Central memory CD8-positive, alpha-beta T cell (primary cell): ENCODE data around the gene CDC42SE2.
A peak's percentile ranks its signal among the peaks of the same experiment; 100 is the strongest.
"Not testable (repeated sequence)": the region's sequence is repeated elsewhere in the genome, so short reads cannot be mapped to it uniquely, and the experiment has no call there.

Experiments used
- ATAC-seq: fragments of 150-1000 bp; cut with Tn5 transposase; replicated peaks from 2 replicates; pipeline ENCODE4 v1.10.0; 2022; ENCODE audit warnings: mild to moderate bottlenecking, moderate FRiP score, moderate number of reproducible peaks; ENCODE audit not compliant: poor library complexity, severe bottlenecking; ENCODE audit errors: extremely low read depth
- DNase-seq, 2 donors: peaks; one replicate each; pipeline ENCODE4 v3.0.0; 2021; ENCODE audit warnings: low spot score in 2 of 2
- H3K27ac Mint-ChIP-seq: one replicate; pipeline ENCODE4 v1.8.0; 2022; ENCODE audit warnings: low read depth, mild to moderate bottlenecking, moderate library complexity, mixed read lengths
- H3K27me3 Mint-ChIP-seq: one replicate; pipeline ENCODE4 v1.8.0; 2022; ENCODE audit warnings: mixed read lengths
- H3K36me3 Mint-ChIP-seq: one replicate; pipeline ENCODE4 v1.8.0; 2022; ENCODE audit warnings: mild to moderate bottlenecking, moderate library complexity, mixed read lengths; ENCODE audit not compliant: insufficient read depth
- H3K4me1 Mint-ChIP-seq: one replicate; pipeline ENCODE4 v1.8.0; 2022; ENCODE audit warnings: mixed read lengths
- H3K4me3 Mint-ChIP-seq: one replicate; pipeline ENCODE4 v1.8.0; 2022; ENCODE audit warnings: mild to moderate bottlenecking, moderate library complexity, mixed read lengths
- H3K9me3 Mint-ChIP-seq: one replicate; pipeline ENCODE4 v1.8.0; 2022; ENCODE audit warnings: mixed read lengths

The CDC42SE2 gene

DNA sequence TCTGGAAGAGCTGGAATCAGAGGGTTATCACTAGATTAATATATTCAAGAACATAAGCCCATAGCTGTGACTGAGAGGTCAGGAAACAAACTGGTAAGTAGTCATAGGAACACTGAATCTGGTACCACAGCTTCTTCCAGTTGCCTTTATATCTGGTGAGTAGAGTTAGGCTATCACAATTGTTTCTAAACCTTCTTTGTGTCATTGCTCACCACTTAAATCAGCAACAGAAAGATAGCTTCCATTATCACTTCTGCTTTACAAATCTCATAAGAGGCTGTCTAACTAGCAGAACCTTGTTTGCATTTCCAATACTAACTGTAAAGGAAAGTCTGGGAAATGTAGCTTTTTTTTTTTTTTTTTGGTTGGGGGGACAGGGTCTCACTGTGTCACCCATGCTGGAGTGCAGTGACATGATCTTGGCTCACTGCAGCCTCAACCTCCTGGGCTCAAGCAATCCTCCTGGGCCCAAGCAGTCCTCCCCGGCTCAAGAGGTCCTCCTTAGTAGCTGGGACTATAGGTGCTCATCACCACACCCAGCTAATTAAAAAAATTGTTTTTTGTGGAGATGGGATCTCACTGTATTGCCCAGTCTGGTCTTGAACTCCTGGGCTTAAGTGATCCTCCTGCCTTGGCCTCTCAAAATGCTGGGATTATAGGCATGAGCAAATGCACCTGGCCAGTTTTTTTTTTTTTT lies 22.0 kb downstream of the CDC42SE2 start:
- H3K36me3 Mint-ChIP-seq = peaks cover 51% of the 10 kb centered on the region
- no peak for DNase-seq
- ATAC-seq = no peak
- H3K4me3 Mint-ChIP-seq = peak overlapping the region; percentile 12
- H3K27ac Mint-ChIP-seq = peak overlapping the region; percentile 80
- H3K4me1 Mint-ChIP-seq = peaks cover 60% of the 10 kb centered on the region
- no peaks in the 10 kb centered on the region for H3K27me3 Mint-ChIP-seq
- H3K9me3 Mint-ChIP-seq = no peaks in the 10 kb centered on the region

DNA sequence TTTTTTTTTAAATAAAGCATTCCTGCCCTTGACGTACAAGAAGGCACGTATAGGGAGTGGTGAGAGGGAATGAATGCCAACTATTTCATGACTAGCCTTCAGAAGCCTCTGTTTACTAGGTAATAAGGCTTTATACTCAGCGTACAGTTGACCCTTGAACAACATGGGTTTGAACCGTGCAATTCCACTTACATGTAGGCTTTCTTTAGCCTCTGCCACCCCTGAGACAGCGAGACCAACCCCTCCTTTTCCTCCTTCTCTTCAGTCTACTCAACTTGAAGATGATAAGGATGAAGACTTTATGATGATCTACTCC lies 22.5 kb downstream of the CDC42SE2 start:
- peaks cover 56% of the 10 kb centered on the region for H3K4me1 Mint-ChIP-seq

DNA sequence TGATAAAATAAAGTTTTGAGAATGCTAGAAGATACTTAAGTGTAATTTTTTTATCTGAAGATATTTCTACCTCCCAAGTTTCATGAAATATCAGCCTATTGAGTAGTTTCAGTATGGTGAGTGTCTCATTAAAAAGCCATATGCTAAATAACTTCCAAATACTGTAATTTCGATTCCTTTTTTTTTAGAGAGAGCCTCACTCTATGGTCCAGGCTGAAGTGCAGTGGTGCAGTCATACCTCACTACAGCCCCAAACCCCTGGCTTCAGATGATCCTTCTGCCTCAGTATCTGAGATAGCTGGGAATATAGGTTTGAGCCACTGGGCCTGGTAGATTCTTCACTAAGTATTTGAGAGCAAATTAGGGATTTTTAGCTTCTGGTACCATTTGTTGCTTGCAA lies 24.5 kb downstream of the CDC42SE2 start:
- H3K27me3 Mint-ChIP-seq = no peaks in the 10 kb centered on the region
- H3K9me3 Mint-ChIP-seq = no peaks in the 10 kb centered on the region
- DNase-seq (no peak), ATAC-seq (no peak)
- H3K4me3 Mint-ChIP-seq = peak overlapping the region; percentile 31
- peak overlapping the region; percentile 97 for H3K27ac Mint-ChIP-seq
- peaks cover 46% of the 10 kb centered on the region for H3K4me1 Mint-ChIP-seq
- peaks cover 38% of the 10 kb centered on the region for H3K36me3 Mint-ChIP-seq

More for the DNA sequence above, 22.5 kb downstream of the CDC42SE2 start:
- peaks cover 47% of the 10 kb centered on the region for H3K36me3 Mint-ChIP-seq
- no peak for DNase-seq
- no peak overlapping the region for H3K4me3 Mint-ChIP-seq
- no peak for ATAC-seq
- H3K27me3 Mint-ChIP-seq = no peaks in the 10 kb centered on the region
- H3K27ac Mint-ChIP-seq = peak overlapping the region; percentile 44
- no peaks in the 10 kb centered on the region for H3K9me3 Mint-ChIP-seq

DNA sequence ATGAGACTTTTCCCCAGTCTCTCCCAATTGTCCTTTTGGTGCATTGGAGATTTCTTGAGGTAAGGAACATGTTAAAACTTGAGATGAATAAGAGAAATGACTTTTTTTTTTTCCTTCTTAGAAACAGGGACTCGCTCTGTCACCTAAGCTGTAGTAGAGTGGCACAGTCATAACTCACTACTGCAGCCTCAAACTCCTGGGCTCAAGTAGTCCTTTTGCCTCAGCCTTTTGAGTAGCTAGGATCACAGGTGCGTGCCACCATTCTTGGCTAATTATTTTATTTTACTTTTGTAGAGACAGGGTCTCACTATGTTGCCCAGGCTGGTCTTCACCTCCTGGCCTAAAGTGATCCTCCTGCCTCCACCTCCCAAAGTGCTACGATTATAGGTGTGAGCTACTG lies 25.9 kb downstream of the CDC42SE2 start:
- Mint-ChIP-seq H3K27ac (peak overlapping the region; percentile 97), H3K9me3 (no peaks in the 10 kb centered on the region), H3K4me1 (peaks cover 52% of the 10 kb centered on the region), H3K27me3 (no peaks in the 10 kb centered on the region), H3K36me3 (peaks cover 39% of the 10 kb centered on the region), H3K4me3 (peak overlapping the region; percentile 78)
- DNase-seq = no peak
- ATAC-seq = peak; percentile 55

DNA sequence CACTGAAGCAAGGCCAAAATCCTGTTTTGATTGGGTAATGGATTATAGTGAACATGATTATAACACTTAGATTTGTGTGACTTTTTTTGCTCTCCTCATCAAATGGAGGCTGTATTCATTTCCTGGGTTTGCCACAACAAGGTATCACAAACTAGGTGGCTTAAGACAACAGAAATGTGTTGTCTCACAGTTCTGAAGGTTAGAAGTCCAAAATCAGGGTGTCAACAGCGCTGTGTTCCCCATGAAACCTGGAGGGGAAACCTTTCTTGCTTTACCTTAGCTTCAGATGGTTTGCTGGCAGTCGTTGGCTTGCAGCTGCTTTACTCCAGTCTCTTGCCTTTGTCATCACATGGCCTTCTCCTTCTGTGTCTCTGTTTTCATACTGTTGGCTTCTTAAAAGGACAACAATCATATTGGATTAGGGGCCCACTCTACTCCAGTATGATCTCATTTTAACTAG lies 32.4 kb downstream of the CDC42SE2 start:
- peaks cover 60% of the 10 kb centered on the region for H3K4me1 Mint-ChIP-seq

DNA sequence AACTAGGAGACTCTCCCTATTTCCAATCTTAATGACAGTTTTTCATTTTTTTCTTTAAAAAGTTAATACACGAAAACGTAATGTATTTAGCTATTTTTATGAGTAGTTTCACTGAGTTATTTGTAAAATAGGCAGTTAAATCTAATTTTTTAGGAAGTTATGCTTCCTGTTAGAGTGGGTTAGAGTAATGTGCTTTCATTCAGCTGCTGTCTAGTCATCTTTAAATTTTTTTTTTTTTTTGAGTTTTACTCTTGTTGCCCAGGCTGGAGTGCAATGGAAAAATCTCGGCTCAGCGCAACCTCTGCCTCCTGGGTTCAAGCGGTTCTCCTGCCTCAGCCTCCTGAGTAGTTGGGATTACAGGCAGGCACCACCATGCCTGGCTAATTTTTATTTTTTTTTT lies 34.0 kb downstream of the CDC42SE2 start:
- H3K4me3 Mint-ChIP-seq = no peak overlapping the region
- no peaks in the 10 kb centered on the region for H3K27me3 Mint-ChIP-seq
- no peak overlapping the region for H3K27ac Mint-ChIP-seq
- ATAC-seq = no peak
- DNase-seq = no peak
- peaks cover 41% of the 10 kb centered on the region for H3K36me3 Mint-ChIP-seq
- peaks cover 61% of the 10 kb centered on the region for H3K4me1 Mint-ChIP-seq
- H3K9me3 Mint-ChIP-seq = no peaks in the 10 kb centered on the region

More for the DNA sequence above, 32.4 kb downstream of the CDC42SE2 start:
- Mint-ChIP-seq H3K27ac (peak overlapping the region; percentile 89), H3K4me3 (peak overlapping the region; percentile 65), H3K9me3 (no peaks in the 10 kb centered on the region), H3K27me3 (no peaks in the 10 kb centered on the region), H3K36me3 (peaks cover 39% of the 10 kb centered on the region)
- DNase-seq = no peak
- ATAC-seq = peak; percentile 79

DNA sequence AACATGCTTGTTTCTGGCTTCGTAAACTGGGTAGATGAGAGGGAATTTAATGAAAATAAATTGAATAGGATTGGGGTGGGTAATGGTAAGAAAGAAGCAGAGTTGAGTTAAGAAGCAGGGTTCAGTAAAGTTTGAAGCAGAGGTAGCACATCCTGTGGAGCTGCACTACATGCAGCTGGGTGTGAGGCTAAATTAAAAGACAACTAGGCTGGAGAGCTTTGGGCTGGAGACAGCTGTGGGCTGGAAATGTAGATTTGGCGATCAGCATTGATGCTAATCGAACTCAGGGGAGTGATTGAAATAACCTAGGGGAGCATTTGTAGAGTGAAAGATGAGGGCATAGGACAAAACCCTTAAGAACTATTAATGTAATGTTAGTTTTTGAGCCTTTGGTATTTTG lies 35.6 kb downstream of the CDC42SE2 start:
- Mint-ChIP-seq H3K9me3 (no peaks in the 10 kb centered on the region), H3K27ac (peak overlapping the region; percentile 24), H3K4me3 (peak overlapping the region; percentile 34), H3K27me3 (no peaks in the 10 kb centered on the region), H3K4me1 (peaks cover 62% of the 10 kb centered on the region), H3K36me3 (peaks cover 41% of the 10 kb centered on the region)
- ATAC-seq = no peak
- DNase-seq = no peak

DNA sequence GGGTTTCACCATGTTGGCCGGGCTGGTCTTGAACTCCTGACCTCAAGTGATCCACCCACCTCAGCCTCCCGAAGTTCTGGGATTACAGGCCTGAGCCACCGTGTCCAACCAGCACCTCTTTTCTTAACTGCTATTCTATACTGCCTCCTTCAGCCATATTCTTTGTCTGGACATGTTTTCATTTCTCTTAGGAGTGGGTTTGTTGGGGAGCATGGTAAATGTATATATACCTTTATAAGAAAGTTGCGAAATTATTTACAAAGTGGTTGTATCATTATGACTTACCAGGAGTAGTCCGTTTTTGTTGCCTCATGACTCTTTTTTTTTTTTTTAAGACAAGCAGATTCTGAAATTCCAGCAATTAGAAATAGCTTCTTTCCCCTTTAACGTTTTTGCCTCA lies 38.7 kb downstream of the CDC42SE2 start:
- no peaks in the 10 kb centered on the region for H3K9me3 Mint-ChIP-seq
- peak overlapping the region; percentile 20 for H3K27ac Mint-ChIP-seq
- ATAC-seq (no peak), DNase-seq (no peak)
- peak overlapping the region; percentile 14 for H3K4me3 Mint-ChIP-seq
- H3K4me1 Mint-ChIP-seq = peaks cover 62% of the 10 kb centered on the region
- peaks cover 36% of the 10 kb centered on the region for H3K36me3 Mint-ChIP-seq
- H3K27me3 Mint-ChIP-seq = no peaks in the 10 kb centered on the region

DNA sequence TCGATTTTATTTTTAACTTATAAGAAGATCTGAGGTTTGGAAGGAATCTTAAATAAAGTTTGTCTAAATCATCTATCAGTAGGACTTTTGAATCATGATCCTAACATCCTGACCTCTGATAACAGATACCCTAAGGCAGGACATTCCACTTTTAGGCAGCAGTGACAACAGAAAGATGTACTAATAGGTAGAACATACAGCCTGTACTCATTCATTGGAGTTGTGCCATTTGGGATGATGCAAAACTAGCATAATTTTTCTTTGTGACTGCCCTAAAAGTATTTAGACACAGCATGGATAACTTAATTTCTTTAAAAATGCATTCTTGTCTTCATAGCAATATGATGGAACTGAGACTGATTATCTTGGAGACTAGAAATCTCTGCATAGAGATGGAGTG lies 39.7 kb downstream of the CDC42SE2 start:
- Mint-ChIP-seq H3K36me3 (peaks cover 36% of the 10 kb centered on the region), H3K4me1 (peaks cover 67% of the 10 kb centered on the region), H3K27ac (peak overlapping the region; percentile 20)

DNA sequence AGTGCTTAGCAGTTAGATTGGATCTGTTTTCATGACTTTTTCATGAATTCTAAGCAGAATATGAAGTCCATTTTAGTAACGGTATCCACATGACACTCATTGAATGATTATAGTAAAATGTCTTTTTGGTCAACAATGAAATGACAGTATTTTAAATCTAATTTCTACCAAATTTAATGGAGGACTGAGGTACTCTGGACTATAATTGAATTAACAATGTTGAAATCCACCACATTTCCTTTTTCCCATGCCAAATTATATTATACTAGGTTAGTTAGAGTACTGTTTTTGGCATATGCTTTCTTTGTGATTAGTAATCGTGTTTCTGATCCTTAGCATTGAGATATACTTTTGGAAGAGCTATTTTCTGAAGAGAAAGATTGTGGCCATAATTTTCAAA lies 40.6 kb downstream of the CDC42SE2 start:
- peaks cover 31% of the 10 kb centered on the region for H3K36me3 Mint-ChIP-seq
- H3K27me3 Mint-ChIP-seq = no peaks in the 10 kb centered on the region
- ATAC-seq = no peak
- peak overlapping the region; percentile 50 for H3K27ac Mint-ChIP-seq
- DNase-seq = no peak
- peaks cover 59% of the 10 kb centered on the region for H3K4me1 Mint-ChIP-seq
- peak overlapping the region; percentile 9 for H3K4me3 Mint-ChIP-seq
- no peaks in the 10 kb centered on the region for H3K9me3 Mint-ChIP-seq

More for the DNA sequence above, 39.7 kb downstream of the CDC42SE2 start:
- DNase-seq (no peak), ATAC-seq (no peak)
- H3K4me3 Mint-ChIP-seq = no peak overlapping the region
- H3K9me3 Mint-ChIP-seq = no peaks in the 10 kb centered on the region
- no peaks in the 10 kb centered on the region for H3K27me3 Mint-ChIP-seq

DNA sequence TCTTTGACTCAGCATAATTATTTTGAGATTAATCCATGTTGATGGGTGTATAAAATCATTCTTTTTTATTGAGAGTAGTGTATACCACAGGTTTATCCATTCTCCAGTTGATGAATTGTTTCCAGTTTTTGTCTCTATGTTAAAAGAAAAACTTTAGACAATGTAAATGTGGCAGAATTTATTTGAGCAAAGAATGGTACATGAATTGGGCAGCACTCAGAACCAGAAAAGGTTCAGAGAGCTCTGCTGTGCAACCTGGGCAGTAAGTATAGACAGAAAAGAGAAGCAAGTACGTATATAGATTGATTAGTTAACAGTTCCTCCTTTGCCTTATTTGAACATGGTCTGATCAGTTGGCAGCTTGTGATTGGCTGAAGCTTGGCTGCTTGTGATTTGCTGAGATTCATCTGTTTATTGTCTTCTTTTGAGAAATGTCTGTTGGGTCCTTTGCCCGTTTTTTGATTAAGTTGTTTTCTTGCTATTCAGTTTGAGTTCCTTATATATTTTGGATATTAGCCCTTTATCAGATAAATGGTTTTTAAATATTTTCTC lies 41.4 kb downstream of the CDC42SE2 start:
- ATAC-seq = no peak
- no peak for DNase-seq
- Mint-ChIP-seq H3K4me3 (peak overlapping the region; percentile 19), H3K36me3 (peaks cover 26% of the 10 kb centered on the region), H3K27ac (peak overlapping the region; percentile 50), H3K27me3 (no peaks in the 10 kb centered on the region), H3K9me3 (no peaks in the 10 kb centered on the region), H3K4me1 (peaks cover 59% of the 10 kb centered on the region)

DNA sequence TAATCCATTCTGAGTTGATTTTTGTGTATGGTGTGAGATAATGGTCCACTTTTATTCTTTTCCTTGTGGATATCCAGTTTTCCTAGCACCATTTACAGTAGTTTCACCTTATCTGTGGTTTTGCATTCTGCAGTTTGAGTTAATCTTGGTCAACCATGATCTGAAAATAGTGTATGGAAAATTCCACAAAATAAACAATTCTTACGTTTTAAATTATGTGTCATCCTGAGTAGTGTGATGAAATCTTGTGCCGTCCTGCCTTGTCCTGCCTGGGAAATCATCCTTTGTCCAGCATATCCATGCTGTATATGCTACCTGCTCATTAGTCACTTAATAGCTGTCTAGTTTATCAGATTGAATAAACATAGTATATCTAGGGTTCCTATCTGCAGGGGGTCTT lies 42.1 kb downstream of the CDC42SE2 start:
- Mint-ChIP-seq H3K4me3 (peak overlapping the region; percentile 46), H3K4me1 (peaks cover 61% of the 10 kb centered on the region), H3K27me3 (no peaks in the 10 kb centered on the region), H3K9me3 (no peaks in the 10 kb centered on the region), H3K27ac (peak overlapping the region; percentile 50), H3K36me3 (peaks cover 25% of the 10 kb centered on the region)
- DNase-seq = no peak
- no peak for ATAC-seq

DNA sequence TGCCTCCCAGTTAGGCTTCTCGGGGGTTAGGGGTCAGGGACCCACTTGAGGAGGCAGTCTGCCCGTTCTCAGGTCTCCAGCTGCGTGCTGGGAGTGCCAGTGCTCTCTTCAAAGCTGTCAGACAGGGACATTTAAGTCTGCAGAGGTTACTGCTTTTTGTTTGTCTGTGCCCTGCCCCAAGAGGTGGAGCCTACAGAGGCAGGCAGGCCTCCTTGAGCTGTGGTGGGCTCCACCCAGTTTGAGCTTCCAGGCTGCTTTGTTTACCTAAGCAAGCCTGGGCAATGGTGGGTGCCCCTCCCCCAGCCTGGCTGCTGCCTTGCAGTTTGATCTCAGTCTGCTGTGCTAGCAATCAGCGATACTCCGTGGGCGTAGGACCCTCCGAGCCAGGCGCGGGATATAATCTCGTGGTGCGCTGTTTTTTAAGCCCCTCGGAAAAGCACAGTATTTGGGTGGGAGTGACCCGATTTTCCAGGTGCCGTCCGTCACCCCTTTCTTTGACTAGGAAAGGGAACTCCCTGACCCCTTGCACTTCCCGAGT lies 48.5 kb downstream of the CDC42SE2 start:
- H3K36me3 Mint-ChIP-seq = peaks cover 41% of the 10 kb centered on the region
- not testable (repeated sequence) for H3K27me3 Mint-ChIP-seq, H3K9me3 Mint-ChIP-seq
- ATAC-seq = peak; percentile 75
- H3K4me3 Mint-ChIP-seq = peak overlapping the region; percentile 90
- DNase-seq = peak; percentile 39 to 68
- peak overlapping the region; percentile 99 for H3K27ac Mint-ChIP-seq
- peaks cover 79% of the 10 kb centered on the region for H3K4me1 Mint-ChIP-seq
